Stimulated activated CD8-positive, alpha-beta memory T cell treated with anti-CD3 and anti-CD28 coated beads, Interleukin-12 subunit alpha, Interleukin-12 subunit beta, amount 100 ng/mL, for 1 hour (primary cell): ENCODE measurements around the gene LYPD6B.
"Not testable (repeated sequence)": the region's sequence is repeated elsewhere in the genome, so short reads cannot be mapped to it uniquely, and the experiment has no call there.

Experiments used
- DNase-seq: peaks from one replicate; pipeline ENCODE4 v3.0.0-alpha.2; 2020; ENCODE audit warnings: low read depth

Gene LYPD6B

DNA sequence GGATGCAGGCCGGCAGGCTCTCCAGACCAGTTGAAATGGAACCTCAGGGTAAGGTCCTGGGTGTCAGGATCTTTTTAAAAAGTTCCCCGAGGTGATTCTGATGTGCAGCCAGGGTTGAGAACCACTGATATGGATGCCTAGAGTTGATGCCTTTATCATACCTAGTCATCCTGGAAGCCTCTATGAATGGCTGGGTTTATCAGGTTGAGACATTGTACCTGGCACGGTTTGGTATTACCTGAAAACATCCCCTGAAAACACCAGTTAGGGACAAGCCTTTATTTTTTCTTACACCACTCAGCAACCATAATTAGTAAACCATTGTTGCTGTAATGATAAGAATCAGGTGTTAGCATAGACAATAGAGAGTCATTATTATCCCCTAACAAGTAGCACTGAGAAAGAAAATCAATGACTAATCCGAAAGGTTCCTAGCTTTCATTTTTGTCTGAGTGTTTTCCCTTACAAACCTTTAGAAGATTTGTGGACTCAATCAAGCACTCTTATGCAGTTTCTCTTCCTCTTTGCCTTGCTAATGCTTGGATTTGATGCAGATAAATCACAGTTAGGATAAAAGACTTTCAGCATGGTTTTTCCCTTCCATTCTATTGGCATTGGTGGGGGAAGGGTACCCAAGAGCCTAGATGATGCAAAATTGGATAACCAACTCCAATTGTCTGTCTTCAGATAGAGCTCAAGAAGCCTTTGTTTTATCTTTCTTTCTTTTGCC, 175.4 kb downstream of the LYPD6B start:
- no peak for DNase-seq

- no peak for DNase-seq
Measured at GRCh38 chr2:149218497-149218896, 180.0 kb downstream of the LYPD6B start.

DNA sequence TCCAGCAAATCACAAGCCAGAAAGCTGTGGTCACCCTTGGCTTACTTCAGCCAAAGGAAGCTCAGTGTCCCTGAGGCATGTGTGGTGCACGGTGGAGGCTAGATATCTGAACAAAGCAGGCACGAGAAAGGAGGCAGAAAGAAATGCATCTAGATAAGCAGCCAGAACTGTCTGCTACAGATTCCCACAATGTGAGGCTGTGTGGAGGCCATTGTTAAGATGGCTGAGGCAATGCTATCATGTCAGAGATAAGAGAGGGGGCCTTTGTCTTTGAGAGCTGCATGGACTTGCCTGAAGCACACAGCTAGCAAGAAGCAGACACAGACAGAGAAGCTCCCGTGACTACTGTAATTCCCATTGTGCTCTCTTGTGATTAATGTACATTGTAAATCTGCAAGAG, 181.4 kb downstream of the LYPD6B start:
- no peak for DNase-seq

DNA sequence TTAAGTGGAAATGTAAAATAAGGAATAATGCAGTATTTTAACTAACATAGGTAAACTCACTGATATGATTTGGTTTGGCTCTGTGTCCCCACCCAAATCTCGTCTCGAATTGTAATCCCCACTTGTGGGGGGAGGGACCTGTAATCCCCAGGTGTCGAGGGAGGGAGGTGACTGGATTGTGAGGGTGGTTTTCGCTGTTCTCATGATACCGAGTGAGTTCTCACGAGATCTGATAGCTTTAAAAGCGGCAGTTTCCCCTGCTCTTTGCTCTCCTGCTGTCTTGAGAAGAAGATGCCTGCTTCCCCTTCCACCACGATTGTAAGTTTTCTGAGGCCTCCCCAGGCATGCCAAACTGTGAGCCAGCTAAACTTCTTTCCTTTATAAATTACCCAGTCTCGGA, 182.5 kb downstream of the LYPD6B start:
- no peak for DNase-seq

DNA sequence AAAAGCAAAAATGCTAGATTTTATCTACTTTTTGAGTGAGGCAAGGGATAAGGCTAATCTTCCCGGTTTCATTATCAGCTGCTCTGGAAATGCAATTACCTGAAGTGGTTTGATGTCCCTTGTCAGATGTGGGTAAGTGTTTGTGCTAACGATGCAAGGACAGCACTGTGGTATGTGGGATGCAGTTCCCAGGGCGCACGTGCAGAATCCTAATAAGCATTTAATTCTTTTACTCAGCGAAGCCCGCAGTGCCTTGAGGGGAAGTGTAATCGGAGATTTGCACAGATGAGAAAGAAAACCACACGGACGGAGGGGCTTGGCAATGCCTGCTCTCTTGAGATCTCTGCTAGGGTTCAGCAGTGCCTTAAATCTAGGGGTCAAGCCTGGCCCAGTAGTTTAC, 183.4 kb downstream of the LYPD6B start:
- no peak for DNase-seq

GRCh38 chr2:149223472-149224095, 185.1 kb downstream of the LYPD6B start:
- no peak for DNase-seq

GRCh38 chr2:149224543-149224942, 186.0 kb downstream of the LYPD6B start:
- DNase-seq, result no peak

DNA sequence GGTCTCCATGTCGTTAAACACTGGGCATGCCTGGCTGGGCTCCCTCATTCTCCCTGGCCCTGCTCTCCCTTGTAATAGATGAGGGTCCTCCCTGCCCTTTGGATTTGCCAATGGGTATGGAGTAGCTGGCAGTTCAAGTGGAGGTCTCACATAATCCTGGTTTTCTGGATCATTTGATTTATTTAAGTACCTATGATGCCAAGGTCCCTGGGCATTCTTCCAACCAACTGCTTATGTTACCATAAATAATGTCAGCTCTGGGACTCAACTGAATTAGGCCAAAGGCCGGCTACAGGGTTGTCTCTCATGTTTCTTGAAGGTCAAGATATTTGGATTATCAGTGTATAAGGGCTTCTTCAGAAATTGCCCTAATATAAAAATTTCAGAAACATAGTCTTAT, 186.9 kb downstream of the LYPD6B start:
- no peak for DNase-seq

GRCh38 chr2:149226790-149227189, 188.3 kb downstream of the LYPD6B start:
- no peak for DNase-seq

GRCh38 chr2:149235816-149236375, 197.4 kb downstream of the LYPD6B start:
- no peak for DNase-seq

DNA sequence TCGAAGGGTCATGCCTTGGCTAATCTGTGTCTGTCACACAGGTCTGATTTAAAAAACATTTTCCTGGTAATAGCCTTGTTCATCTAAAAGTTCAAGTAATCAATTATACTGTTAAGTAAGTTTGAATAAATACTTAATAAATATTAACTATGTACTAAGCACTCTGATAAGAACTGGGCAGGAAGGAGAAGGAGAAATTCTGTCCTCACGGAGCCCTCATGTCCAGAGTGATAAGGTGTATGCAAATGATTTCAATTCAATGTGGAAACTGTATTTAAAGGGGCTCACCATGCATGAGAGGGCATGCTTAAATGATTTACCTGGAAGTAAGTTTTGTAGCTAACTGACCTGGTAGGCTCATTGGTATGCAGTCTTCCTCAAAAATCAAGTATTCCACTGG, 197.9 kb downstream of the LYPD6B start:
- no peak for DNase-seq

DNA sequence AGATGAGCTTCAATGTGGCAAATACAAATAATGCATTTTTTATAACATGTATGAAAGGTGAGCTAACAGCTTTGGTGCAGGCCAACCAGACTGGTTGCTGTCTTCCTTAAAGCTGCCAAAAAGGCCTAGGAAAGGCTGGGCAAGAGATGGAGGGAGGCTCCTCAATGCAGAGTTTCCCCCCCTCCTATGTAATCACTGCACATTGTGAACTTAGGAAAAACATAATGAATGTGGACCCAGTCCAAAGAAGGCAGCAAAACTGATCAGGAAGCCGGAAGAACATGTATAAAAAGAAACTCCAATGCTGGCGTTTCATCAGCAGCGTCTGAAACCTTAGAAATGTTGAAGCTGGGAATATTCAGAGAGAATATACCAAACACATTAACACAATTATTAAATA, 207.7 kb downstream of the LYPD6B start:
- DNase-seq, result no peak

DNA sequence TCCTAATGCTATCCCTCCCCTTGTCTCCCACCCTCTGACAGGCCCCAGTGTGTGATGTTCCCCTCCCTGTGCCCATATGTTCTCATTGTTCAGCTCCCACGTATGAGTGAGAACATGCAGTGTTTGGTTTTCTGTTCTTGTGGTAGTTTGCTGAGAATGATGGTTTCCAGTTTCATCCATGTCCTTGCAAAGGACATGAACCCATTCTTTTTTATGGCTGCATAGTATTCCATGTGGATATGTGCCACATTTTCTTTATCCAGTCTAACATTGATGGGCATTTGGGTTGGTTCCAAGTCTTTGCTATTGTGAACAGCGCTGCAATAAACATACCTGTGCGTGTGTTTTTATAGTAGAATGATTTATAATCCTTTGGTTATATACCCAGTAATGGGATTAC, 212.9 kb downstream of the LYPD6B start:
- not testable (repeated sequence) for DNase-seq

DNA sequence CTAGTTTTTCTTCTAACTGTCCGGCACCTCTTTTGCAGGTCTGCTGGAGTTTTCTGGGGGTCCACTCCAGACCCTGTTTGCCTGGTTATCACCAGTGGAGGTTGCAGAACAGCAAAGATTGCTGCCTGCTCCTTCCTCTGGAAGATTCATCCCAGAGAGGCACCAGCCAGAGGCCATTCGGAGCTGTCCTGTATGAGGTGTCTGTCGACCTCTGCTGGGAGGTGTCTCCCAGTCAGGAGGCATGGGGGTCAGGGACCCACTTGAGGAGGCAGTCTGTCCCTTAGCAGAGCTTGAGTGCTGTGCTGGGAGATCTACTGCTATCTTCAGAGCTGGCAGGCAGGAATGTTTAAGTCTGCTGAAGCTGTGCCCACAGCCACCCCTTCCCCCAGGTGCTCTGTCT, 218.4 kb downstream of the LYPD6B start:
- not testable (repeated sequence) for DNase-seq

DNA sequence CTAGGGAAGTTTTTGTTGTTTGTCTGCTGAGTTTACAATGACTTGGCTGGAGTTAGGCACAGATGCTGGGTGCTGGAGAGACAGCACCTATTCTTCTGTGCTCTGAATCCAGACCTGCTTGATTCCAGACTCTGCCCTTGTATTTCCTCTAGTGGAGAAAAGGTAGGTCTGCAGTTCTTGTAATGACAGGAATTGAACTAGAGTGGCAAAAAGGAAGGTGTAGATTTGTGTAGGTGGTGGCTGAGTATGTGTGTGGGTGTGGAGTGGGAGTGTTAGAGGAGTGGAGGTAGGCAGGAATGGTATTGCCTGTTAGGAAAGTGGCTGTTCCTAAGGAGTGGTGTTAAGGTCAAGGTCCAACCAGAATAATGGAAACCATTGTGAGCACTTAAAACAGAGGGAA, 220.0 kb downstream of the LYPD6B start:
- no peak for DNase-seq

GRCh38 chr2:149259136-149259535, 220.6 kb downstream of the LYPD6B start:
- DNase-seq, result no peak

DNA sequence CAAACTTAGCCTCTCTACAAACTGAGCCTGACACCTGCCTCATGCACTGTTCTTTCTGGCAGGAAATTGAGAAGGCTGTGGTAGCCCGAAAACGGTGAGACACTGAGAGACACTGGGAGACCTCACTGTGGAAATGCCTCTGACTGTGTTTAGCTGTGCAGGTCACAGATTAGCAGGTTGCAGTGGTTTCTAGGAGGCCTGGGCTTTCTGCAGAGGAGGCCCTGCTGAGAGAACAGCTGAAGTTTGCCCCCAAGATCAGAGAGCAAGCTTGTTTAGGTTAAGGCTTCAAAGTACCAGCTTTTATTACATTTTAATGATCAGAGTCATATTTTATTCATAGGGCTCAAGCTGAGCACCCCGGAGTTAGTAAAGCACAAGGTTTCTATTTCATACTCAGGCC, 223.2 kb downstream of the LYPD6B start:
- no peak for DNase-seq
